Effector CD4-positive, alpha-beta T cell (primary cell): ENCODE data around the gene BMP10.

Experiments used
- DNase-seq: peaks from one replicate; pipeline ENCODE4 v3.0.0-alpha.2; 2020

The BMP10 gene

DNA sequence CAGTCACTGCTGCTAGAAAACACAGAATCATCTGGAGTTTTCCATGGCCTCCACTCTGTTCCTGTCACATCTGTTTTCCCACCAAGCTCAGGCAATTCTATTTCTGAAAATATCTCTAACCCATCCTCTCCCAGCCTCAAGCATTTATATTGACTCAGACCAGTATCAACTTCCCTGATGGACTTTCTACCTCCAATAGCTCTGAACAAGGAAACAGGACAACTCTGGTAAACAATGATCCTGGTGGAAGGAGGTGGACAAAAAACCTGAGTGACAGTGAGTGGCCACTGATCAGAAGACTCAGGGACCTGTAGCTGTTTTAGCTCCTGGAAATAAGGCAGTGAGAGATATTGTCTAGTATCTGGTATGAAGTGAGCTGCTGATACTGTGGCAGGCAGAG, 23.4 kb downstream of the BMP10 start:
- DNase-seq = no peak

- no peak for DNase-seq
These were observed 25.1 kb downstream of the BMP10 start for GRCh38 chr2:68846091-68846490.

- DNase-seq = no peak
These were observed 26.2 kb downstream of the BMP10 start for GRCh38 chr2:68845043-68845442.

DNA sequence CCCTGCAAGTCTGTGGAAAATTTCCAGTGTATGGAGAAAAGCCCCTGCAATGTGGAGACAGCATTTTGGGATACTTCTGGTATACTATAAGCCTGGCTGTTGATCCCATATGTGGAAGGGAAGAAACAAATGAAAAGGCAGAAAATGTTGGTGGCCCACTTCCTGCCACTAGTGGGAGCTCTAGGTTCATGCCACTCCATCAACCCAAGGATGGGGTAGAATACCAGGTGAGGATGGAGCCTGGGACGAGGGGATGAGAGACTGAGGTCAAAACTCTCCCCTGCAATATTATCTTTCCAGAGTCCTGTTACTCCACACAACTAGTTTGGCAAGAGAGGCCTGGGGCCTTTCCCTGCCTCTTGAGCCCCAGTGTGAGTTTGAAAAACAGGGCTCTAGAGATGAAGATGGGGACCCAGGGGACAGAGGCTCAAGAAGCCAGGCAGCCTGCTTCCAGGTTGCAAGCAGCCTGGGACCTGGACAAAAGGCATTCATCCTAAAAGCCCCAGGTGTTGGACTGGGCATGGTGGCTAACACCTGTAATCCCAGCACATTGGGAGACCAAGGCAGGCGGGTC, 31.9 kb downstream of the BMP10 start:
- DNase-seq = no peak

- DNase-seq = no peak
These were observed 32.6 kb downstream of the BMP10 start for GRCh38 chr2:68838641-68839040.

GRCh38 chr2:68837861-68838341, 33.3 kb downstream of the BMP10 start:
- DNase-seq = no peak

- peak; percentile 71 for DNase-seq
These were observed 33.9 kb downstream of the BMP10 start for GRCh38 chr2:68837164-68837860.

DNA sequence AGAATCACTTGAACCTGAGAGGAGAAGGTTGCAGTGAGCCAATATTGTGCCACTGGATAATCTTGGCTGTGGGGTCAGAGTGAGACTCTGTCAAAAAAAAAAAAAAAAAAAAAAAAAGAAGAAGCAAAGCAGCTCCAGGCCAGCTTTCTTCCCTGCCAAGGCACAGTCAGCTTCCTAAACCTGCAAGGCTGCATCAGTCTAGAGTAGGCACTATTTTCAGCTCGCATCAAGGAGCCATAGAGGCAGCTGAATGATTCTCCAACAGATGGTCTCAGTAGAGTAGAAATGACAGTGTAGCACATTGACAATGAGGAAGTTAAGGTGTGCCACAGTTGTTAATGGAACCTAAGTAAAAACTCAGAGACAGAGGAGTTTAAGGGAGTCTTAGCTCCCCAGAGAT, 35.6 kb downstream of the BMP10 start:
- DNase-seq = no peak

DNA sequence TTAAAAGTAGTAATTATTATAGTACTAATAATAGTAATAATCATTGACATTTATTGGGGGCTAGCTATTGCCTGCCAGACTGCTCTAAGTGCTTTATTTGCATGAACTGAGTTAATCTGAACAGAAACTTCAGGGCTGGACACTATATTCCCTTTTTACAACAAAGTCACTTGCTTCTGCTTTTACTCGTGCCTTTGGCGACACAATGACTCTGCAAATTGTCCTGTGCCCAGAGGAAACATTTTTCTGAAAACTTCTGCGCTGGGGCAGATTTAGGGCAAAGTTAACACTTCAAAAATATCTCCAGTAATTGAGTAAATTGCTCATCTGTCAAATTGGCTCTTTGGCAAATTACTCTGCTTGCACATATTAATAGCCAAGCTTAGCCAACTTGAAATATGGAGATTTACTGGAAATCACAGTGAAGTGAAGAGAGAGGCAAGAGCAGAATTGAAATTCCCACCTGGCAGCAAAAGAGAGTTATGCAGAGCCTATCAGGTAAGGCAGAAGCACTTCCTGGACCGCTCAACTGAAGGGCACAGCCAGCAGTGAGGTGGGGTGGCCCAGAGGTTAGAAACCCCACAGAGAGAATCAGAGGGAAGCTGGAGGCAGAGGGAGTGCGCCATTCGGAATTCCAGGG, 36.3 kb downstream of the BMP10 start:
- no peak for DNase-seq

- DNase-seq = no peak
These were observed 38.0 kb downstream of the BMP10 start for GRCh38 chr2:68833162-68833561.

- no peak for DNase-seq
These were observed 38.8 kb downstream of the BMP10 start for GRCh38 chr2:68832233-68832869.

DNA sequence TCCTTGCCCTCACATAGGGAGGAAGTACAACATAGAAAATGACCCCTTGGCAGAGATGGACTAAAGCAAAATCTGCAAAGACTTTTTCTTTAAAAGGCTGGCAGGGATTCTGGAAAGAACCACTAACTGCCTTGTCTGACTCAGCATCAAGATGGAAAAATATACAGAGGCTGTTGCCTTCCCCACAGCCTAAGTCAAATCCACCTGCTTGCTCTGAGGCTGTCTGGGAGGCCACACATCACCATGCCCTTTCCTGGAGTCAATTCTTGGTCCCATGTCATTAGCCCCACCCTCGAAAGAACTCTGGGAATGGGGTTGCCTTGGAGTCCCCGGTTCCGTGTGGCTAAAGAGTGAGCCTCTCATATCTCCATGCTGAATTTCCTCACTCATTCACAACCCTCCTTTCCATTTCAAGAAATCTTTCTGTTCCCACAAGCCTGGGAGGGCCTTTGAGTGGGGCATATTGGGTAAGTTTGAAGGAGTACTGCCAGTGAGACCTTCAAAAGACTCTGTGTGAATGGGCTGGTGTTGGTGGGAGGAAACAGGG, 39.4 kb downstream of the BMP10 start:
- DNase-seq = no peak

- DNase-seq = no peak
These were observed 41.4 kb downstream of the BMP10 start for GRCh38 chr2:68829749-68830148.

- peak; percentile 59 for DNase-seq
These were observed 42.1 kb downstream of the BMP10 start for GRCh38 chr2:68828887-68829708.

- DNase-seq = no peak
These were observed 43.5 kb downstream of the BMP10 start for GRCh38 chr2:68827666-68828065.

- no peak for DNase-seq
These were observed 45.3 kb downstream of the BMP10 start for GRCh38 chr2:68825866-68826265.

- no peak for DNase-seq
These were observed 46.4 kb downstream of the BMP10 start for GRCh38 chr2:68824831-68825230.

GRCh38 chr2:68822207-68822872, 48.9 kb downstream of the BMP10 start:
- DNase-seq = no peak

DNA sequence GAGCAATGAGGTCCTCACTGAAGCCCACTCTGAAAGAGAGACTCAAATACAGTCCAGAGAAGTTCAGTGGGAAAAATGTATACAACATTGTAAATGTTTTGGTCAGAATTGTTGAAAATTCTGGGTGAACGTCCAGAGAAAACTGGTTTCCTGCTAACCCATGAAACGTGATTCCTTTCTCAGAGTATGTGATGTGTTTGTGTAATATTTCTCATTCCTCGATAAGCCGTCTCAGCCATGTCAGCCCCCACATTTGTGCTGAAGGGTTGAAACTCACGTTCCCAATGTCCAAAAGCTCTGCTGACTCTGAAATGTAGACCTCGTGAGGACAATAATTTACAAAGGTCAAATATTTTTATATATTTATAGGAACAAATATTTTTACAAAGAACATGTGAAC, 51.6 kb downstream of the BMP10 start:
- DNase-seq = no peak

DNA sequence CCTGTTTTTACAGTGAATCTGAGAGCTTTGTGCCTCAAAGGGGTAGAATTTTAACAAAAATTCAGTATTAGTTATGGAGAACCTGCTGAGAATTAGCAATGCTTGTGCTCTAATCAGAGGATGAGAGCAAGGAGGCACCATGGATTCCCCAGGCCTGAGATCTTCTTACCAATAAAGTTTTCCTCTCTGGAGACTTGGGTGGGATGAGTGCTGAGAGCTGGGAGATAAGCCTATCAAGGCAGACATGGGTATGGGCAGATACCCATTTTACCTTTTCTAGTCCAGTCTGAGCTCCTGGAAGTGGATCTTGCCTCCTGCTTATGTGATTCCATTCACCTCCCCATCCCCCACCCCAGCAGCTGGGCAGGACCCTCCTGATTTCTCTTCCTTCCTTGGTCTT, 53.9 kb downstream of the BMP10 start:
- DNase-seq = no peak
